Right atrium auricular region (tissue), 2 donors: ENCODE data around the gene MGA. TPM values are rescaled to one million over a fixed set of nuclear protein-coding genes. Genes with fewer than 3 reads are reported as not detected.

Experiments used
- DNase-seq: peaks from one replicate; pipeline ENCODE4 v3.0.0-alpha.2; 2019; ENCODE audit warnings: low spot score
- H3K27ac ChIP-seq, 2 donors: fragments of 200-600 bp; sonication (generic); 1 replicate in 1 of 2; 2 replicates in 1 of 2; pipeline ENCODE4 v1.5.1; 2016 to 2019
- H3K27me3 ChIP-seq, 2 donors: fragments of 200-600 bp; sonication (generic); one replicate each; pipeline versions ENCODE4 v1.5.1 to v1.6.0; 2017 to 2019
- H3K36me3 ChIP-seq: fragments of 200-600 bp; sonication (generic); one replicate; pipeline ENCODE4 v1.5.1; 2016
- H3K4me1 ChIP-seq, 2 donors: fragments of 200-600 bp; sonication (generic); one replicate each; pipeline versions ENCODE4 v1.5.1 to v1.6.0; 2017 to 2019
- H3K4me3 ChIP-seq, 2 donors: fragments of 200-600 bp; sonication (generic); 1 replicate in 1 of 2; 2 replicates in 1 of 2; pipeline ENCODE4 v1.5.1; 2017 to 2019; ENCODE audit warnings: mild to moderate bottlenecking in 1 of 2, moderate library complexity in 1 of 2
- H3K9me3 ChIP-seq, 2 donors: fragments of 200-600 bp; sonication (generic); one replicate each; pipeline ENCODE4 v1.5.1; 2019
- total RNA-seq, 2 donors: library from RNA; depleted of rRNA; stranded (reverse); fragments of >200 nt; gene quantifications; one replicate each; pipeline ENCODE4 v1.1.0, GENCODE V29; 2016
- TF ChIP-seq, protein P1 (sequence below), 2 donors: fragments of 200-600 bp; sonication (generic); IDR thresholded peaks; one replicate each; pipeline ENCODE4 v1.5.1; 2019; ENCODE audit warnings: antibody characterized with exemption in 2 of 2

Gene MGA
- total RNA-seq, 2 donors from 2014 or later: 40.1 to 40.3 TPM

DNA sequence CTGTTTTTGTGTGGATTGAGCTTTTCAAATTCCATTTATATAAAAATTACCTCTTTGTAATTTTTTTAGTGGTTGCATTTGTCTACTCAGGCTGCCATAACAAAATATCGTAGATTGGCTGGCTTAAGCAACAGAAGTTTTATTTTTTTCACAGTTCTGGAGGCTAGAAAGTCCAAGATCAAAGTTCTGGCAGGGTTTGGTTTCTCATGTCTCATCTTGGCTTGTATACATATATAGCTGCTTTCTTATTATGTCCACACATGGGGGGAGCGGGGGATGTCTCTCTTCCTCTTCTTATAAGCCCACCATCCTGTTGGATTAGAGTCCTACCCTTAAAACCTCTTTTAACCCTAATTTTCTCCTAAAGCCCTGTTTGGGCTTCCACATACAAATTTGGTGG, 28.5 kb downstream of the MGA start:
- Histone ChIP-seq H3K9me3 (no peaks in the 10 kb centered on the region), H3K27me3 (no peaks in the 10 kb centered on the region), H3K4me3 (no peak overlapping the region), H3K36me3 (no peaks in the 10 kb centered on the region), H3K4me1 (peaks cover 0 to 22% of the 10 kb centered on the region in 2 donors), H3K27ac (no peak overlapping the region)
- DNase-seq: no peak
- TF ChIP-seq, protein P1, sequence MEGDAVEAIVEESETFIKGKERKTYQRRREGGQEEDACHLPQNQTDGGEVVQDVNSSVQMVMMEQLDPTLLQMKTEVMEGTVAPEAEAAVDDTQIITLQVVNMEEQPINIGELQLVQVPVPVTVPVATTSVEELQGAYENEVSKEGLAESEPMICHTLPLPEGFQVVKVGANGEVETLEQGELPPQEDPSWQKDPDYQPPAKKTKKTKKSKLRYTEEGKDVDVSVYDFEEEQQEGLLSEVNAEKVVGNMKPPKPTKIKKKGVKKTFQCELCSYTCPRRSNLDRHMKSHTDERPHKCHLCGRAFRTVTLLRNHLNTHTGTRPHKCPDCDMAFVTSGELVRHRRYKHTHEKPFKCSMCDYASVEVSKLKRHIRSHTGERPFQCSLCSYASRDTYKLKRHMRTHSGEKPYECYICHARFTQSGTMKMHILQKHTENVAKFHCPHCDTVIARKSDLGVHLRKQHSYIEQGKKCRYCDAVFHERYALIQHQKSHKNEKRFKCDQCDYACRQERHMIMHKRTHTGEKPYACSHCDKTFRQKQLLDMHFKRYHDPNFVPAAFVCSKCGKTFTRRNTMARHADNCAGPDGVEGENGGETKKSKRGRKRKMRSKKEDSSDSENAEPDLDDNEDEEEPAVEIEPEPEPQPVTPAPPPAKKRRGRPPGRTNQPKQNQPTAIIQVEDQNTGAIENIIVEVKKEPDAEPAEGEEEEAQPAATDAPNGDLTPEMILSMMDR (IDR thresholded peaks at IDR 0.05): no peak

DNA sequence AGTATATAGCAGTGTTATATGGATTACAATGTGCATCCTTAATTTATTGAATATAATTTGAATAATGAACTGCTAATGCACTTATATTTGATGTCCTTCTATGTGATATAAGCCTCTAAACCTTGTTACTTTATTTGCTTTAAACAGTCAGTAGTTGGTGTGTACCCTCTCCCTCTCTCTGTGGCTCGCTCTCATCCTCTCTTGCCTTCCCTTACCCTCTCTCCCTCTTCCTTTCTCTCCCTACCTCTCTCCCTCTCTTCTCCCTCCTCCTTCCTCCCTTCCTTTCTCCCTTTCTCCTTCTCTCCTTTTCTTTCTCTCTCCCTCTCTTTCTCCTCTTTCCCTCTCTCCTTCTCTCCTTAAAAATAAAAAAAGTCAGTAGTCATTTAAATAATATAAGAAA, 28.9 kb downstream of the MGA start:
- H3K4me3 ChIP-seq: no peak overlapping the region
- TF ChIP-seq, protein P1 (IDR thresholded peaks at IDR 0.05): no peak
- no peaks in the 10 kb centered on the region for H3K27me3 ChIP-seq
- H3K4me1 ChIP-seq: peaks cover 0 to 22% of the 10 kb centered on the region in 2 donors
- no peak overlapping the region for H3K27ac ChIP-seq
- H3K9me3 ChIP-seq: no peaks in the 10 kb centered on the region
- H3K36me3 ChIP-seq: no peaks in the 10 kb centered on the region
- no peak for DNase-seq

DNA sequence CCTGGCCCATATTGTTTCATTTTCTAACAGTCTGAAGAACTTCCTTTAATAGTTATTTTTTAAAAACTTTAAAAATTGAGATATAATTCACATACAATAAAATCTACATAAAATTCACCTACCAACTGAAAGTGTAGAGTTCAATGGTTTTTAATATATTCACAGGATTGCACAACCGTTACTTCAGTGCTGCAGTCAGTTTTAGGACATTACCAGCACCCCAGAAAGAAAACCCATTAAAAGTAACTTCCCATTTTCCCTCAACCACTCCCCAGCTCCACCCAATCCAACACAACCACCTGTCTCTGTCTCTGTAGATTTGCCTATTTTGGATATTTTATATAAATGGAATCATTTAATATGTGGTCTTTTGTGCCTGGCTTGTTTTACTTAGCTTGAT, 29.6 kb downstream of the MGA start:
- Histone ChIP-seq H3K27me3 (no peaks in the 10 kb centered on the region), H3K4me3 (no peak overlapping the region), H3K27ac (no peak overlapping the region), H3K4me1 (peaks cover 0 to 22% of the 10 kb centered on the region in 2 donors), H3K9me3 (no peaks in the 10 kb centered on the region), H3K36me3 (no peaks in the 10 kb centered on the region)
- TF ChIP-seq, protein P1 (IDR thresholded peaks at IDR 0.05): no peak
- DNase-seq: no peak

DNA sequence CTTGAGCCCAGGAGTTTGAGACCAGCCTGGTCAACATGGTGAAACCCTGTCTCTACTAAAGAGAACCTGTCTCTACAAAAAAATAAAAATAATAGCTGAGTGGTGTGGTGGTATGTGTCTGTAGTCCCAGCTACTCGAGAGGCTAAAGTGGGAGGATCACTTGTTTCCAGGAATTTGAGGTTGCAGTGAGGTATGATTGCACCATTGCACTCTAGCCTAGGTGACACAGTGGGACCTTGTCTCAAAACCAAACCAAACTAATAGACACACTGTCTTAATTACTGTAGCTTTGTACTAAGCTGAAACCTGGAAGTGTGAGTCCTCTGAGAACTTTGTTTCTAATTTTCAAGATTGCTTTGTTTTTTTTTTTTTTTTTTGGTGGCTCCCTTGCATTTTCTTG, 30.4 kb downstream of the MGA start:
- DNase-seq: no peak
- Histone ChIP-seq H3K36me3 (no peaks in the 10 kb centered on the region), H3K4me1 (peaks cover 0 to 22% of the 10 kb centered on the region in 2 donors), H3K4me3 (no peak overlapping the region), H3K27ac (no peak overlapping the region), H3K9me3 (no peaks in the 10 kb centered on the region), H3K27me3 (no peaks in the 10 kb centered on the region)
- TF ChIP-seq, protein P1 (IDR thresholded peaks at IDR 0.05): no peak

DNA sequence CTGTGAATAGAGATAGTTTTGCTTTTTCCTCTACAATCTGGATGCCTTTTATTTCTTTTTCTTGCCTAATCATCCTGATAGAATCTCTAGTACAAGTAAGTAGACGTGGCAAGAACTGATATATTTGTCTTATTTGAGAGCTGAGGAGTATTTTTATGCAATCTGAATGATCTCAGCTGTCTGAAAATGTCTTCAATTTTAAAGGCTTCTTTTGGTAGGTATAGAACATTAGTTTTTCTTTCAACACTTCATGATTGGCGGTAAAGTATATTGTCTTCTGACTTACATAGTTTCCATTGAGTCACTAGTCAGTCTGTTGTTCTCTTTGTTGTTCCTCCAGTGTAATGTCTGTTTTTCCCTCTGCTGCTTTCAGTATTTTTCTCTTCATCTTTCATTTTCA, 31.3 kb downstream of the MGA start:
- peaks cover 0 to 26% of the 10 kb centered on the region in 2 donors for H3K4me1 ChIP-seq
- no peak for DNase-seq
- no peaks in the 10 kb centered on the region for H3K9me3 ChIP-seq
- TF ChIP-seq, protein P1 (IDR thresholded peaks at IDR 0.05): no peak
- no peak overlapping the region for H3K27ac ChIP-seq
- H3K27me3 ChIP-seq: no peaks in the 10 kb centered on the region
- H3K4me3 ChIP-seq: no peak overlapping the region
- no peaks in the 10 kb centered on the region for H3K36me3 ChIP-seq

DNA sequence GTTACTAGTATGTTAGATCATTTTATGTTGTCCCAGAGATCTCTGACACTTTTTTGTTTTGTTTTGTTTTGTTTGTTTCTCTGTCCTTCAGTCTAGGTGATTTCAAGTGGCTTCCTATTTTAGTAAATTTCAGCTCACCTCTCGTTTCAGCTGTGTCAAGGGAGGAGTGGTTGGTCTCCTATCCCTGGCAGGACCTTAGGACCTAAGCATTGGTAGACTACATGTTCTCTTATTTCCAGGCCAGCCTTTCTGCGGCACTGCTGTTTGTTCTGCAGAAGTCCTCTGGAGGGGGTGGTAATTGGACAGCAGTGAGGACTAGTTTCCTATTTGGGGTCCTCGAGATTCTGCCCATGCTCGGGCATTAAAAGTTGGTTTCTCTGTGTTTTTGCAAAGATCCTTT, 31.8 kb downstream of the MGA start:
- no peaks in the 10 kb centered on the region for H3K36me3 ChIP-seq
- no peaks in the 10 kb centered on the region for H3K9me3 ChIP-seq
- H3K27ac ChIP-seq: no peak overlapping the region

More for the DNA sequence above, 31.8 kb downstream of the MGA start:
- no peak for DNase-seq
- Histone ChIP-seq H3K4me1 (peaks cover 0 to 32% of the 10 kb centered on the region in 2 donors), H3K27me3 (no peaks in the 10 kb centered on the region), H3K4me3 (no peak overlapping the region)
- TF ChIP-seq, protein P1 (IDR thresholded peaks at IDR 0.05): no peak
